GM21717 (cell line): ENCODE data around the gene HORMAD2.

Experiments
- ATAC-seq: cut with Tn5 transposase; IDR thresholded peaks from one replicate; pipeline ENCODE4 v1.9.1; 2021; ENCODE audit warnings: mild to moderate bottlenecking, moderate library complexity; ENCODE audit not compliant: unreplicated experiment

The HORMAD2 gene

DNA sequence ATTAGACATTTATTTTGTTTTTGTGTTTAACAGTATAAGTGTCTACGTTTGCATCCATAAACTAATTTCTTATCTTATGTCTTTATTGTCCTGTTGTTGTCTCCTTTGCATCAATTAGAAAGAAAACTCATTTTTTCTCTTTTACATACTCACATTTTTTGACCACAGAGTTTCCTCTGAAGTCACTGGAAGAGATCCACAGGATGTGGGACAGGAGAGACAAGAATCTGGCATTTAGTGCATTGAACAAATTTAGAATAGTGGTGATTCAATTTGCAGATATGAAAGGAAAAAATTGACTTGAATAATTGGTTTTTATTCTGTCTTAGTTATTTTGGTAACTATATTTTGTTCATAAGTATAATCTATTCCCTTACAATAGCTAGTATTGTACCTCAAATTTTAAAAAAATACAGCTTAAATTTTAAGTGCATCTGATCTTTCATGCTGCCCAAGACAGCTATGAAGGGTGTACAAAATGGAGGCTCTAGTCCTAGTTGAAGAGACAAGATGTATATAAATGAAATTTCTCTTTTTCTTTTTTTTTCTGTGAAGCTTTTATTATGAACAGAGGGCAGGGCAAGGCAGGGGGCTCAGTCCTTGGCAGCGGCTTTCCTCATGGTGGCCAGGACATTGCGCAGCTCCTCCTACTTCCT lies 24.4 kb downstream of the HORMAD2 start:
- no peak for ATAC-seq

DNA sequence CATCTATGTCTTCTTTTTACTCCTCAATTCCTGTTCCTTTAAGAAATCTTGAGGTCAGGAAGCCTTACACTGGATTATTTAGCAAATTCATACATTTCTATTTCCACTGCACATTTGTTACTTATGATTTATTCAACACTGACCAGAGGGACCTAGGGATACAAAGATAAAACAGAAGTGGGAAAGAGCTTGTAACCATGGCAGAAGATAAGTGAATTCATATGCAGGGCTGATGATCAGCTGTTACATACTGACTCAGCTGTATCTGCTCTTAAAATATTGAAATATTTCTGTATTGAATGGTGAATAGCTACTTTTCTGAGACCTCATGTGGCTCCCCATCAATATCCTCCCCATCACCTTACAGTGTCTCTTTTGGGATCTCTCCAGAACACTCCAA lies 25.2 kb downstream of the HORMAD2 start:
- ATAC-seq: no peak

DNA sequence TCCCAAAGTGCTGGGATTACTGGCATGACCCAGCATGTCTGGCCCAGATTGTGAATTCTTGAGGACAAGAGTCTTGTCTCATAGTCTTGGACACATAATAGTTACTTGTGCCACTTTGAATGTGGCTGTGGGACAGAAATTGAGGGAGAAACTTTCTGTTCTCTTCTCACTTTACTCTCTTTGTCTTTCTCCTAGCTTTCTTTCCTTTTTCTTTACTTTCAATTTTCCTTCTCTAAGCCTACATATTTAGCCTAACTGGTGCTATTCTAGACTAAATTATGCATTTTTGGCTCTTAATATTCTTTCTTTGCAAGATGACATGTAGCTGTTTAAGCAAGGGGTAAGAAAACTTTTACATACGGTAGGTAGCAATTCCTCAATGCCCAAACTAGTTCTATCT lies 33.2 kb downstream of the HORMAD2 start:
- no peak for ATAC-seq

DNA sequence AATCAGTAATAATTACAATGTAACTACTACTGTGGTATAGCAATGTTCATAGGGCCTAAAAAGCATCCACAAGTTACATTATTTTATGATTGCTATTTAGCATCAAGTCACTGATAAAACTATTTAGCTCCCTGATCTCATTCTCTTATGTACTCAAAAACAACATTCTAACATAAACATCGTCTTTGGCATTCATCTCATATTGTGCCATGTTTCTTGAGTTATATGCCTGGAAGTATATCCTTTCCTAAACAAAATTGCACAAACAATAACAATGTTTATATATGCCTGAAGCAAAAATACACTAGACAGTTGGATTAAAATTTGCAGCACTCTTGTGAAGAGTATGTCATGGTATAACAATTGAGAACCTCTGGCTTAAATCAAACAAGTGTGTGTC lies 34.1 kb downstream of the HORMAD2 start:
- ATAC-seq: no peak

DNA sequence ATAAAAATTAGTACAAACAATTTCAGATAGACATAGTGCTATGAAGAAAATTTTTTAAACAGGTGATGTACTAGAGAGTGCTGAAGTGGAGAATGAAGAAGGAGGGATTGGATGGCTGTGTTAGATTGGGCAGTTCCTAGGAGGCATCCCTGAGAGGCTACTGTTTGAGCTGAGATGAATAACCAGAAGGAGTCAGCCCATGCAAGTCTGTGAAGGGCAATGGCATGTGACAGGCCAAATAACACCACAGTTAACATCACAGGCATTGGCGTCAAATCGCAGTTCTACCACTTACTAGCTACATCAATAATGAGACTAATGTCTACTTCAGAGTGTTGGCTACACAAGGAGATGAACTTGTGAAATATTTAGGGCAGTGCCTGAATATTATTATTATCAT lies 35.4 kb downstream of the HORMAD2 start:
- no peak for ATAC-seq

DNA sequence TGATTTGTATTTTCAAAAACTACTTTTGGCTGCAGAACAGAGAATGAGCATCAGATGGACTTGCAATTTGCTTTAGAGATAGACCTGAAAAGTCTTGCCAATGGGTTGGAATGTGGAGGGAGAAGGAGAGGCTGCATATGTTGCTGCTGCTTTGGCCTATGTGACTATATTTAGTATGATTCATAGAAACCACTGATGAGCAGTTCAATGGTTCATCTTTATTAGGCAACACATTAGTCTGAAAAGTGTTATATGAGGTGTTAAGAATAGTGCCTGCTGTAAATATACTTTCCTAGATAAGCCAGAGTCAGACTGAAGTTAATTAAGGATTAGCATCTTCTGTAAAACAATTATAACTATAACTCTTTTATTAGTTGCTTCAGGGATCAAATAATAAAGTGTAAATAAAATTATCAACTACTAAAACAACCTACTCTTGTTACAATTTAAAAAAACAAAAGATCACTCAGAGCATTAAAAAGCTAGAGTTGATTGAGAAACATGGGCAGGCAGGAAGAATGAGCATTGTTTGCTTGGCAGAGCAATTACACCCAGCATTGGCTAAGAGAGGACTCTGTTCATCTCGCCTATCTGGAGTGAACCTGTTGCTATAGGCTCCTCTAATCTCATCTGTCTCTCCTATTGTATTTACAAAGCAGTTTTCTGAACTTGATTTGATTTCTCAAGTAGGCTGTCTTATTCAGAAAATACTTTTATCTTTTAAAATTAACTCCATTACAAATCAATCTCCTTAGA lies 36.3 kb downstream of the HORMAD2 start:
- ATAC-seq: no peak

DNA sequence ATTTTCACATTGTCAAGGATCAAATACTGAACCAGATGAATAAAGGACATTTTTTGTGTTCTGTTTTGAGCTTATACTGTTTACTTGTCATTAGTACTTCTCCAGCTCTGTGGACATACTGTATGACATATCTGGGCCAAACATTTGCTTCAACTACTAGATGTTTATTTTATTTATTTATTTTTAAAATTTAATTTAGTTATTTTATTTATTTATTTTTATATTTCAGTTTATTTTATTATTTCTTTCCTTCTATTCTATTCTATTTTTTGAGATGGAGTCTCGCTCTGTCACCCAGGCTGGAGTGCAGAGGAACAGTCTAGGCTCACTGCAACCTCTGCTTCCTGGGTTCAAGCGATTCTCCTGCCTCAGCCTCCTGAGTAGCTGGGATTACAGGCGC lies 37.0 kb downstream of the HORMAD2 start:
- ATAC-seq: no peak

DNA sequence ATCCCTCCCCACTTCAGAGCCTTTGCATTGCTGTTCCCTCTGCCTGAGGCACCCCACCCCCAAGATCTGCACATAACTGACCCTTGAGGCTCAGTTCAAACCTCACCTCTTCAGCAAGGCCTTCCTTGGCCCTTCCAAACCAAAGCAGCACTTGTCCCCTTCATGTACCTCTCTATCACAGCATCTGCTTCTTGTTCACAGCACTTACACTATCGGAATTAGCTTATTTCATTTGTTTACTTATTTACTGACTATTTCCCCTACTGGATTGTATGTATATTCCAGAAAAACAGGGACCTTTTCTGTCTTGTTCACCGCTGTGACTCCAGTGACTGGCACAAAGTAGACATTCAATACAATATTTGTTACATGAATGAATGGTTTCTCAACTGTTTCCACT lies 38.0 kb downstream of the HORMAD2 start:
- no peak for ATAC-seq

DNA sequence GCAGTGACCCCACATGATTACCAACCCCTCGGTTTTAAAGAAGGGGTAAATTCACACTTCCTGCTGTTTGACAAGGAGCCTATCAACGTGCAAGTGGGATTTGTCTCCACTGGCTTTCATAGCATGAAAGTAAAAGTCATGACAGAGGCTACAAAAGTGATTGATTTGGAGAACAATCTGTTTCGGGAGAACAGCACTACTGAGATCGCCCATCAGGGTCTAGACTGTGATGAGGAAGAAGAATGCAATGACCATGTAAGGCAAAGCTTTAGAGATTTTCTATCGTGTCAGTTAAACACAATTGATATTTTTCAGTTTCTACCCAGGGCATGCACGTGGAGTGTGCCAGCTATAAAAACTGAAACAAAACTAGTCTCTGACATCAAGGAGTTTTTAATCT lies 41.7 kb downstream of the HORMAD2 start:
- ATAC-seq: no peak

DNA sequence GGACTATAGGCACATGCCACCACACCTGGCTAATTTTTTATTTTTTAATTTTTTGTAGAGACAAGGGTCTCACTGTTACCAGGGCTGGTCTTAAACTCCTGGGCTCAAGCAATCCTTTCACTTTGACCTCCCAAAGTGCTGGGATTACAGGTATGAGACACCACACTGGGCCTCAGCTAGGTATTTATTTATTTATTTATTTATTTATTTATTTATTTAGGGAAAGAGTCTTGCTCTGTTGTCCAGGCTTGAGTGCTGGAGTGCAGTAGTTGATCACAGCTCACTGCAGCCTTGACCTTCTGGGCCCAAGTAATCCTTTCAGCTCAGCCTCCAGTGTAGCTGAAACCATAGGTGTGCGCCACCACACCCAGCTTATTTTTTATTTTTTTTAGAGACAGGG lies 43.2 kb downstream of the HORMAD2 start:
- ATAC-seq: no peak

DNA sequence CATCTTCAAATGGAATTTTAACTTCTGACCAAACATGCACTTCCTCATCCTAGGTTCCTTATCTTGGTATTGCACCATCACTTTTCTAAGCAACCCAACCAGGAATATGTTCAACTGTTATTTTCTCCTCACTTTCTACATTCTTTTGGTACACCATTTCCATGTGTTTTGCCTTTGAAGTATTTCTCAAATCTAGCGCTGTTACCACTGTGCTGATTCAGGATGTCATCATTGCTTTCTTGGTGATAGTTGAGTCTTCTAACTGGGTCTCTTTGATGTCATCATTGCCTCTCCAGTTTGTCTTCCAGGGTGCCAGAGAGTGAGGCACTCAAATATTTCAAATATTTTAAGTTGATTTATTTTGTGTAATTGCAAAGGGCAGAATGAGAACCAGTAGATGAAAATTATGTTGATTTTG lies 47.5 kb downstream of the HORMAD2 start:
- ATAC-seq: no peak

DNA sequence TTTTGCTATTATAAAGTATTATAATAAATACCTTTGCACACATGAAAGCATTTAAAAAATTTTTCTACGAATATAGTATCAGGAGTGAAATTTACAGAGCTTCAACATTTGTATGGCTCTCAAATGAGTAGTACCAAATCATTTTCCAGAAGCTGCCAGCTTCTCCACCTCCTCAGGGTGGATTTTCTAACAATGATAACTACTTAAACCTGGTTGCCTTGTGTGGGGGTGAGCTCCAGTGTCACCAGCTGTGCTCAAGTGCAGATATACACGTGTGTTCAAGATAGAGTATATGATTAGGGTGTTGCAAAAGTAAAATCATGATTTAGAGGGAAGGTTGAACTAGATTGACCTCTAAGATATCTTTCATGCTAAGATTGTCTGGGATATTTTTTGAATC lies 48.2 kb downstream of the HORMAD2 start:
- no peak for ATAC-seq

DNA sequence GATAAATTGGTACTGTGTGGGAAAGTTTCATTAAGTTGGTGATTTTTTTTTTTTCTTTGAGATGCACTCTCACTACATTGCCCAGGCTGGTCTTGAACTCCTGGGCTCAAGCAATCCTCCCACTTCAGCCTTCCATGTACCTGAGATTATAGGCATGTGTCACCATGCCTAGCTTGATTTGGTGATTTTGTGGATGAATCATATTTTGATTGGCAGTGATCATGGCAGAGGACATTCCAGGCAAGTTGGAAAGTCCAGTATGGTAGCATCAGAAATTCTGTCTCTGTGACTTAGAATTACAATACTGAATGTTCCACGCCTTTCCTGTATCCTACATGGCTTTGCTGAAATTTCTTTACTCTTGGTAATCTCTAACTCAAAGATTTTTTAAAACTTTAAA lies 49.4 kb downstream of the HORMAD2 start:
- no peak for ATAC-seq

DNA sequence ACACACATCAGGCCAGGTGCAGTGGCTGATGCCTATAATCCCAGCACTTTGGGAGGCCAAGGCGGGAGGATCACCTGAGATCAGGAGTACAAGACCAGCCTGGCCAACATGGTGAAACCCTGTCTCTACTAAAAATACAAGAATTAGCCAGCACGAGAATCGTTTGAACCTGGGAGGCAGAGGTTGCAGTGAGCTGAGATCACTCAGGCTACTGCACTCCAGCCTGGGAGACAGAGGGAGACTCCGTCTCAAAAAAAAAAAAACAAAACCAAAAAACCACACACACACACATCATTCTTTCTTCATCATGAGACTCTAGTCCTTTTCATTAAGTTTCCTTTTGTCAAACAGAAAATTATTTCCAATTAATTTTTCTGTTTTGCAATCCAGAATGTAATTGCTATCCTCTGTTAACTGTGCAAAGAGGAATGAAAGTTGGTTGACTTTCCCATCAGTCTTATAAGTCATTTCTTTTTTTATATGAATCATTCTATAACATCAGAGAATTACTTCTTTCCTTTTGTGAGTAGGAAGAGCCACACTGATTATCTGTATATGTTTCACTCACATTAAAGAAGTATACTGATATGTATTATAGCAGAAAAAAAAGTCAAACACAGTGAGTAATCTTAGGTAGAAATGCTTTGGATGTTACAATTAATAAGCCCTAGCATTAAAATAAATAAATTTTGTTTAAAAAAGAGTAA lies 52.2 kb downstream of the HORMAD2 start:
- no peak for ATAC-seq

DNA sequence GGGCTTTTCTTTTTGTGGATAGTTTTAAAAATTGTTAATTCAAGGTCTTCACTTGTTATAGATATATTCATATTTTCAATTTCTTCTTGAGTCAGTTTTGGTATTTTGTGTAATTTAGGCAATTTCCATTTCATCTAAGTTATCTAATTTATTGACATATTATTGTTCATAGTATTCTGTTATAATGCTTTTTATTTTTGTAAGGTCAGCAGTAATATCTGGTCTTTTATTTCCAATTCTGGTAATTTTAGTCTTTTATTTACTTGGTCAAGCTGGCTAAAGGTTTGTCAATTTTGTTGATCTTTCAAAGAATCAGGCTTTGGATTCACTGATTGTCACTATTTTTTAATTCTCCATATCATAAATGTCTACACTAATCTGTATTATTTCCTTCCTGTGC lies 60.1 kb downstream of the HORMAD2 start:
- no peak for ATAC-seq

DNA sequence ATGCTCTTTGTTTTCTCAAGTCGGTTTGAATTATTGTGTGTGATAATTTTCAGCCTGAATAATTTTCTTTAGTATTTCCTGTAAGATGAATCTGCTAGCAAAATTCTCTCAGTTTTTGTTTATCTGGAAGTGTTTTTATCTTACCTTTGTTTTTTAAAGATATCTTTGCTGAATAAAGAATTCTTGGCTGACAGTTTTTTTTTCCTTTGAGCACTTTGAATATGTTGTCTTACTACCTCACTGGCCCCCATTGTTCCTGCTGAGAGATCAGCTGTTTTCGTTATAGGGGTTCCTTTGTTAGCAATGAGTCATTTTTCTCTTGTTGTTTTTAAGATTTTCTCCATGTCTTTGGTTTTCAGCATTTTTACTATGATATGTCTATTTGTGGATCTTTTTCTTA lies 63.0 kb downstream of the HORMAD2 start:
- ATAC-seq: no peak

DNA sequence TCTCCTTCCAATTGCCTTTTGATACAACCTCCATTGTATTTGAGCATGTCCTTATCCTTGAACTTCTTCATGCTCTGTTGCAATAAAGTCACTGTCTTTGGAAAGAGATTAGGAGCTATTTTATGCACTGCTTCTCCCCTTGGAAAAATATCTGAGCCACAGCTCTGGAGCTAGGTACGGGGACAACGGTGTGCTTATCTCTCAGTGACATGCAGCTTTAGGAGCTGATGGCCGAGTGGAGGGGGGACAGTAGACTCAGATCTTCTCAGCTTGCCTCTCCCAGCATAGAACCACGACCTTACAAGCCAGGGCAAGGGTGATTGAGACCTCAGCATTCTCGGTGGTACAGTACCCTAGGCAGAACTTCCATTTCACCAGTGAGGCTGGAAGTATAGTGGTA lies 64.1 kb downstream of the HORMAD2 start:
- no peak for ATAC-seq

DNA sequence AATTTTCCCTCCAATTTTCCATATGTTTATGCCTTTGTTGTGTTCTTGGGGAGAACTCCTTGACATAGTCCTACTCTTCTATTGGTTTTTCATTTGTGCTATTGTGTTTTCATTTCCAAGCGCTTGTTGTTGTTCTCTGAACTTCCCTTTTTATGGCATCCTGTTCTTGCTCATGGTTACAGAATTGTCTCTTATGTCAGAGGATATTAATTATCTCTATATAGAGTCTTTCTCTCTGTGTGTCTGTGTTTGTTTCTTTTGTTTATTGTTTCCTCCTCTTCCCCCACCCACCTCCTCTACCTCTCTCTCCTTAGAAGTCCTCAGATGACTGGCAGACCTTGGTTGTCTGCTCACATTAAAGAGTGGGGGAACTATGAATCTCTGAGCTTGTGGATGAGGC lies 69.9 kb downstream of the HORMAD2 start:
- ATAC-seq: no peak

DNA sequence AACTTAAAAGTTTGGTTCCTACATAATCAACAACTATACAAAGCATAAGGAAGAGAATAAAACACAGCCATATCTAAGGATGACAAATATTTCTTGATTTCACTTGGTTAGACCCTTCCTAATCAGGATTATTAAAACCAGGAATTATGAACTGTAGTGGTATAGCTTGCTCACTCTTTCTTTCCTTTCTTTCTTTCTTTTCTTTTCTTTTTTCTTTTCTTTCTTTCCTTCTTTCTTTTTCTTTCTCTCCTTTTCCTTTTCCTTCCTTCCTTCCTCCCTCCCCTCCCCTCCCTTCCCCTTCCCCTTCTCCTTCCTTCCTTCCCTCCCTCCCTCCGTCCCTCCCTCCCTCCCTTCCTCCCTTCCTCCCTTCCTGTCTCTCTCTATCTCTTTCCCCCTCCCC lies 78.0 kb downstream of the HORMAD2 start:
- ATAC-seq: no peak

DNA sequence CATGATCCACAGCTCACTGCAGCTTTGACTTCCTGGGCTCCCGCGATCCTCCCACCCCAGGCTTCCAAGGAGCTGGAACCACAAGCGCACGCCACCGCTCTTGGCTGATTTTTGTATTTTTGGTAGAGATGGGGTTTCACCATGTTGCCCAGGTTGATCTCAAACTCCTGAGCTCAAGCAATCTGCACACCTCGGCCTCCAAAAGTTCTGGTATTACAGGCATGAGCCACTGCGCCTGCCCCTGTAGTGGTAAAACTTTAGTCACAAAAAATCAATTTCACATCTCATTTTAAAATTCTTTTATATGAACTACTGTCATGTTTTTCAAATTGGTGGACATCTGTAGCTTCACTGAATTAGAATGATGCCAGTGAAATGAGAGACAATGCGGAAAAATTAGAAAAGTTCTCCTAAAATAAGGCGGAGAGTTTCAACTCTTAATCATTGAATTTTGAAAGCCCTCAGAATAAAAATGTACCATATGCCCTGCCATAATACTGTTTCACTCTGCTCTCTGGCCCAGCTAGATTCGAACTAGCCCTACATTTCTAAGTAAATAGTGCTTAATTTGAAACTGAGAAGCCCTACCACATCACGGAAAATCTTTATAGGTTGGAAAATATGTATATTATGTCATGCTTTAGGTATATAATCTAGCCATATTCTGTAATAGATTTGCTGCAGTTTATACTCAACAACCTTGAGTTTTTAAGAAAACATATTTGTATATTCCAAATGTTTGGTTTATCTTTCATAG lies 78.7 kb downstream of the HORMAD2 start:
- no peak for ATAC-seq

DNA sequence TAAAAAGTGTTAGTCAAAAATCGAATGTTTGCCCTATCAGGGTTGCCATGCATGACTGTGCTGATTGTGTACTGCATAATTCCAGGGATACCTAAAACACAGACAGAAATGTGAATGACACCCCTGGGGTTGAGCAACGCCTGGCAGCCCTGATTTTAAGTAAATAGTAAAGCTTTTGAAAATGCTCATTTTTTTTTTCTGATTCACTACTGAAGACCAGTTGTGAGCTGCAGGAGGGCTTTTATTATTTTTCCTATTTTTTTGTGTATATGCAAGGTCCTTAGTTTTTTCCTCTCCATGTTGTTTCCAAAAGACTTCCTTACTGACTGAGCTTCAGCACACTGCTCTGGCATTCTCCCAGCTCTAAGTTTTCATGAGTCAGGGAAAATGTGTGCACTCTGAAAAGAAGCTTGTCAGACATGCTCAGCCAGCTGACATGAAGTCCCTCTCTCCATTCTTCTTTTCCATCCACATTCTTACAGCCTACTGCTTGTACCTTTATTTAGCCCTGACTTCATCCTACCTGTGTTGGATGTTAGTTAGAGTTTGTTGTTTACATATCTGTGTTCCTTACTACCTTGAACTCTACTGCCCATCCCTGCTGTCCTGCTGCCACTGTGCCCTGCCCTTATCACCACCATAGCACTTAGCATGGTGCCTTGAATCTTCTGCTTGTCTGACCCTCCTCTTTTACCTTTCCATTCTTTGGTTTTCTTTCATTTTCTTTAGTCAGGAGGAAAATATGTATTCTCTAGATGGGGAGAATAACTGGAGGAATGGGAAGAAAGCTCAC lies 79.5 kb downstream of the HORMAD2 start:
- ATAC-seq: no peak
